ENCODE data around the gene CRYBG1. TPM values are rescaled to one million over a fixed set of nuclear protein-coding genes. Genes with fewer than 3 reads are reported as not detected.
A peak's percentile ranks its signal among the peaks of the same experiment; 100 is the strongest.

Gene CRYBG1
- total RNA-seq, 1 donor from 2014 or later, result 10.2 TPM

DNA sequence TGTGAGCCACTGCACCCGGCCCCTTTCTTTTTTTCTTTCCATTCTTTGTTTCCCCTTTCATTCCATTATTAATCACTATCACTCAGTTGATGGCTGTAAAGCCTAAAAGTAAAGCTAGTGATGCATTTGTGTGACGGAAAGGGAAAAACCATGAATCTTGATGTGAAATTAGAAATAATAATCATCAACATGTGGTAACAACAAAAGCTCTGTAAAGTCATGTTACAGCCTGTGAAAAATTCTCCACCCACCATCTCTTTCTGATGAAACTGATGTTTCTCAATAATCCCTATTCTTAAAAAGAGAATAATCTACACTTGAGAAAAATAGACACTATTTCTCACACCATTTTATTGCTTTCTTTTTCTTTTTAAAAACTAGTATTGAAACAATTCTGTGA lies 80.0 kb downstream of the CRYBG1 start:
- intact Hi-C loops (cut with micrococcal nuclease), result loop anchor here (5.0 to 10.0 kb wide), 2 partner anchors 78 to 1016 kb away; partner anchors contain the start of gene CRYBG1
- peaks cover 33% of the 10 kb centered on the region for H3K27me3 Mint-ChIP-seq (ENCODE audit: insufficient read depth)

DNA sequence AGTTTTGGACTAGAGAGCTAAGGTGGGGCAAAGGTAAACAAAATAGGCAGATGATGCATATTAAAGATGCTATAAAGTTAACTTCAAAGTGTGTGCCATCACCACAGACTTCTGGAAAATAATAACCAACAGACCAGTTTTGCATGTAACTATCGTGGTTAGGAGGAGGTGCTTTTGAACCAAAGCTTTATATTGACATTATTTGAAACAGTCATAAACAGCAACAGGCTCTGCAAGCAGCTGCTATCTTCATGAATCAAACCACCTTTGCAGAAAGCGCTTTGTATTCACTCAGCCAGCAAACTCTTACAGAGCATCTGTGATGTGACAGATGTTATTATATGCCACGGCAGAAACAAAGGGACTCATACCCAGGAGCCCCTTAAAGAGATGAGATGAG lies 81.9 kb downstream of the CRYBG1 start:
- no peak for DNase-seq (ENCODE audit: low spot score)
- H3K9me3 Mint-ChIP-seq, result no peaks in the 10 kb centered on the region
- peaks cover 6% of the 10 kb centered on the region for H3K4me1 Mint-ChIP-seq (ENCODE audit: low read depth)
- no peaks in the 10 kb centered on the region for H3K36me3 Mint-ChIP-seq (ENCODE audit: low read depth)
- H3K27me3 Mint-ChIP-seq (ENCODE audit: insufficient read depth), result peaks cover 31% of the 10 kb centered on the region
- H3K4me3 Mint-ChIP-seq, result no peak overlapping the region
- intact Hi-C loops (cut with micrococcal nuclease), result loop anchor here (5.0 to 10.0 kb wide), 2 partner anchors 80 to 1018 kb away; partner anchors contain the start of gene CRYBG1
- H3K27ac Mint-ChIP-seq, result no peak overlapping the region

More for the DNA sequence above, 80.0 kb downstream of the CRYBG1 start:
- Mint-ChIP-seq H3K4me3 (no peak overlapping the region), H3K36me3 (ENCODE audit: low read depth) (no peaks in the 10 kb centered on the region), H3K4me1 (ENCODE audit: low read depth) (peaks cover 5% of the 10 kb centered on the region), H3K9me3 (no peaks in the 10 kb centered on the region), H3K27ac (no peak overlapping the region)
- no peak for DNase-seq (ENCODE audit: low spot score)

DNA sequence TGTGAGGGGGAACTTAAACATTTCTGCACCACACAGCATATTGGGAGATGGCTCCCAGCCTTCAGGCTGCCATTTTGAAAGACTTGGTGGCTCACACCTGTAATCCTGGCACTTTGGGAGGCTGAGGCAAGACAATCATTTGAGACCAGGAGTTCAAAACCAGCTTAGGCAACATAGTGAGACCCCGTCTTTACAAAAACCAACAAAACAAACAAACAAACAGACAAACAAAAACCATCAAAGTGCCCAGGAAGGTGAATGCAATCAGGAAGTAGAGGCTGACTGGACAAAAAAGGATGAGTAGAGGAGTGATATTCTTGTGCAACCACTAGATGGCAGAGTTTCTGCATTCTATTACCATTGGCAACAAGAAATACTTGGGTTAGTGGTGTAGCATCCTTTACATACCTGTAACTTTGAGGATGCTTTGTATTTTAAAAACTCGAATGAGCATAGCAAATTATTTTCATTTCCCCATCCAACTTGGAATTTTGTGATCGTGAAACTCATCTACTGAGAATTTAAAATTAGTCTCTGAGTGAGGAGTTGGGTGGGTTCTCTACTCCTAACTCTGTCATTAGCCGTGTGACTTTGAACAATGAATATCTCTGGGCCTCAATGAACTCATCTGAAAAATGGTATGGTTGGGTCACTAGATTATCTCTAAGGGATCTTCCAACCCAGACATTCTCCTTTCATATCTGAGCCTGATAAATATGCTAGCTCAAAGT lies 84.4 kb downstream of the CRYBG1 start:
- intact Hi-C loops (cut with micrococcal nuclease), result loop anchor here (1.0 to 10.0 kb wide), 9 partner anchors 68 to 1020 kb away; partner anchors contain the start of genes CRYBG1, QRSL1 and RTN4IP1
- no peaks in the 10 kb centered on the region for H3K36me3 Mint-ChIP-seq (ENCODE audit: low read depth)
- no peak overlapping the region for H3K27ac Mint-ChIP-seq
- peaks cover 20% of the 10 kb centered on the region for H3K4me1 Mint-ChIP-seq (ENCODE audit: low read depth)
- H3K9me3 Mint-ChIP-seq, result no peaks in the 10 kb centered on the region
- peak; percentile 16 for DNase-seq (ENCODE audit: low spot score)
- no peak overlapping the region for H3K4me3 Mint-ChIP-seq
- H3K27me3 Mint-ChIP-seq (ENCODE audit: insufficient read depth), result peaks cover 20% of the 10 kb centered on the region

DNA sequence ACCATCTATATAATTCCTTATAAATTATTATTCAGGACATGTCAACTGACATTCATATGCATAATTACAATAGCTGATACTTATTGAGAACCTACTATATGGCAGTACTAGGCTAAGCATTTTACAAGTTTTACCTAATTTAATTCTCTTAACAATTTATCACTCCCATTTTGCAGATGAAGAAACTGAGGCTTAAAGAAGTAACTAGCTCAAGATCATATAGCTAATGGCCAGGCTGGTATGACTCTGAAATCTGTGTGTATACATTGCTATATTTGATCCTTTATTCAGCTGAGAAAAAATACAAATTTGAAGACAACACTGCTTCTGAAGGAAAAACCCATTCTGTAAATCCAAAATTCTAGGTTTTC lies 85.0 kb downstream of the CRYBG1 start:
- H3K4me1 Mint-ChIP-seq (ENCODE audit: low read depth), result peaks cover 20% of the 10 kb centered on the region
- H3K36me3 Mint-ChIP-seq (ENCODE audit: low read depth), result no peaks in the 10 kb centered on the region
- H3K4me3 Mint-ChIP-seq, result no peak overlapping the region

DNA sequence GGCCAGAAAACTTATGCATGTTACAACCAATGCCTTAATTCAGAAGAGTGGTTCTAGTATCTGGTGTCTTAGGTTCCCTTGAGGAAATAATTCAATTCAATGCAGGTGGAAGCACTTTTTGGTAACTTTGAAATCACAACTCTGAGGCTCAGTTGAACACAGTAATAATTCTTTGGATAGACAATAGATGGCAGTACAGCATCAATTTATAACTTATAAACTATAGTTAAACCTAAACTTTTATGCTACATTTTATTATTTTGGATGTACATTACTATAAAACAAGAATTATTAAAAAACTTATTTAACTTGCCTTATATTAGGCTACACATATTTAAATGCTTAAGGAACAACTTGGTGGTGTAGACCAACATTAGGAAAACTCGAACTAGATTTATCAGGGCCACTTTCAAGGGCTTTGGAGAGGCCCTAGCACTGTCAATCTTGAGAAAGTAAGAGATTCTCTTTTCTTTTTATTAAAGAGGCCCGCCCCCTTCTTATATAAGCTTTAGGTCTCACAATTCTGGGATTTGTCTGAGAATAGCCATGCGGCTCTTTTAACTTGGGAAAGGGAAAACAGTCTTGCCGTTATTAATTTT lies 85.9 kb downstream of the CRYBG1 start:
- Mint-ChIP-seq H3K4me1 (ENCODE audit: low read depth) (peaks cover 20% of the 10 kb centered on the region), H3K27ac (no peak overlapping the region), H3K4me3 (no peak overlapping the region), H3K9me3 (no peaks in the 10 kb centered on the region), H3K27me3 (ENCODE audit: insufficient read depth) (peaks cover 15% of the 10 kb centered on the region), H3K36me3 (ENCODE audit: low read depth) (no peaks in the 10 kb centered on the region)
- intact Hi-C loops (cut with micrococcal nuclease), result loop anchor here (1.0 to 10.0 kb wide), 2 partner anchors 107 to 1022 kb away; no protein-coding TSS in a partner anchor
- DNase-seq (ENCODE audit: low spot score), result no peak

More for the DNA sequence above, 85.0 kb downstream of the CRYBG1 start:
- Mint-ChIP-seq H3K27ac (no peak overlapping the region), H3K27me3 (ENCODE audit: insufficient read depth) (peaks cover 15% of the 10 kb centered on the region), H3K9me3 (no peaks in the 10 kb centered on the region)
- intact Hi-C loops (cut with micrococcal nuclease), result loop anchor here (1.0 to 10.0 kb wide), 8 partner anchors 67 to 1021 kb away; partner anchors contain the start of genes QRSL1 and RTN4IP1
- no peak for DNase-seq (ENCODE audit: low spot score)

- H3K4me3 Mint-ChIP-seq, result no peak overlapping the region
- intact Hi-C loops (cut with micrococcal nuclease), result loop anchor here (1.0 to 10.0 kb wide), 2 partner anchors 108 to 1022 kb away; no protein-coding TSS in a partner anchor
- H3K4me1 Mint-ChIP-seq (ENCODE audit: low read depth), result peaks cover 20% of the 10 kb centered on the region
- no peaks in the 10 kb centered on the region for H3K9me3 Mint-ChIP-seq
- H3K36me3 Mint-ChIP-seq (ENCODE audit: low read depth), result no peaks in the 10 kb centered on the region
- H3K27me3 Mint-ChIP-seq (ENCODE audit: insufficient read depth), result peaks cover 13% of the 10 kb centered on the region
- H3K27ac Mint-ChIP-seq, result no peak overlapping the region
- no peak for DNase-seq (ENCODE audit: low spot score)
Observed at GRCh38 chr6:106446983-106447382, 86.5 kb downstream of the CRYBG1 start.

- Mint-ChIP-seq H3K27me3 (ENCODE audit: insufficient read depth) (peaks cover 5% of the 10 kb centered on the region), H3K27ac (peak overlapping the region; percentile 1), H3K36me3 (ENCODE audit: low read depth) (no peaks in the 10 kb centered on the region), H3K9me3 (no peaks in the 10 kb centered on the region), H3K4me1 (ENCODE audit: low read depth) (peaks cover 20% of the 10 kb centered on the region), H3K4me3 (no peak overlapping the region)
- DNase-seq (ENCODE audit: low spot score), result no peak
- intact Hi-C loops (cut with micrococcal nuclease), result loop anchor here (10.0 kb wide), 1 partner anchor 1023 kb away; no protein-coding TSS in a partner anchor
Observed at GRCh38 chr6:106448000-106448426, 87.5 kb downstream of the CRYBG1 start.

DNA sequence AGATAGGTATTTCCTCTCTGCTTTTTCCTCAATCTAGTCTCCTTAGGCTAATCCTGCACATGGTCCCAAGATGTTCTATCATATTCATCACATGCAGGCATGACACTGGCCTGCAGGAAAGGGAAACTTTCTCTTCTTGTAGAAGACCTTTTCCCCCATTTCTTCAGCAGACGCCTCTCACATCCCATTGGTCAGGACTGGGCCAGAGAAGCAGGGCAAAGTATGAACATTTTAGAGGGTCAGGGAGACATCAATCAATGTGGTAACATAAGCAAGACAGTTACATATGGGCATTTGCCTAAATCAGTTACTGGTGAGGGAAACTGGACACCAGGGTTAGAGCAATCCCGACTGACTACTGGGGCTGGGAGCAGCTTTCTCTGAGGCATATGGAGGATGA lies 90.1 kb downstream of the CRYBG1 start:
- H3K4me3 Mint-ChIP-seq, result no peak overlapping the region
- H3K9me3 Mint-ChIP-seq, result no peaks in the 10 kb centered on the region
- peaks cover 15% of the 10 kb centered on the region for H3K4me1 Mint-ChIP-seq (ENCODE audit: low read depth)
- intact Hi-C loops (cut with micrococcal nuclease), result no loop called here
- no peaks in the 10 kb centered on the region for H3K36me3 Mint-ChIP-seq (ENCODE audit: low read depth)
- no peak overlapping the region for H3K27ac Mint-ChIP-seq
- DNase-seq (ENCODE audit: low spot score), result no peak
- peaks cover 4% of the 10 kb centered on the region for H3K27me3 Mint-ChIP-seq (ENCODE audit: insufficient read depth)

DNA sequence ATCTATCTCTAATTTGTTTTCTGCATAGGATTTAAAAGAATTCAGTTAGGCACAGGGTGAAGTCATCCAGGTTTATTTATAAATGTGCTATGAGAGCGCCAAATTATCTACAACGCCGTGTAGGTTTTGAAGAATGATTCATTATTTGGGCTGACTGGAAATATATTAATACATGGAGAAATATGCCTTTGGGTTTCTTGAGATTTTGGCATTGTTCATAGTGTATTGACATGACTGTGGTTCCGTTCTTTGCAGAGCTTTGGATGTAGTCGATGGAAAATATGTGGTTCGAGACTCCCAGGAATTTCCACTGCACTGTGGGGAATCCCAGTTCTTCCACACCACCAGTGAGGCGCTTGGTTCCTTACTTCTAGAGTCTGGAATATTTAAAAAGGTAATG lies 90.9 kb downstream of the CRYBG1 start:
- Mint-ChIP-seq H3K4me3 (no peak overlapping the region), H3K4me1 (ENCODE audit: low read depth) (peaks cover 15% of the 10 kb centered on the region), H3K27ac (no peak overlapping the region), H3K27me3 (ENCODE audit: insufficient read depth) (peaks cover 4% of the 10 kb centered on the region), H3K9me3 (no peaks in the 10 kb centered on the region), H3K36me3 (ENCODE audit: low read depth) (no peaks in the 10 kb centered on the region)
- DNase-seq (ENCODE audit: low spot score), result no peak
- intact Hi-C loops (cut with micrococcal nuclease), result no loop called here

DNA sequence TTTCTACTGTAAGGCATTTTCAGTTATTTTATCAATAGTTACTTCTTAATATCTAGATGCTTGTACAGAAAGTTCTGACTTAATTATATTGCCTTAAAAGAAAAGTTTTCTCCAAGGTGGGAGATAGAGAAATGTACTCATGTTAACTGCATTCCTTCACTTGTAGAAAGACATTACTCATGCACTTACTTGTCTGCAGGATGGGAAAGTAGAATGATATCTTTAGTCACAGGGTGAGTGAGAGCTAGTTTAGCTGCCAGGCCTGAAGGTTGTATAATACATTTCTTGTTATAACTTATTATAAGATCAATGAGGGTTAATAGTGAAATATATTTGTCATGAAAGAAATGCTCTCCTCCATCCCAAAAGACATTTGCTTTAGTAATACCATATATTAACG lies 92.1 kb downstream of the CRYBG1 start:
- Mint-ChIP-seq H3K36me3 (ENCODE audit: low read depth) (no peaks in the 10 kb centered on the region), H3K4me3 (no peak overlapping the region), H3K4me1 (ENCODE audit: low read depth) (peaks cover 12% of the 10 kb centered on the region), H3K27ac (no peak overlapping the region), H3K27me3 (ENCODE audit: insufficient read depth) (peaks cover 6% of the 10 kb centered on the region), H3K9me3 (no peaks in the 10 kb centered on the region)
- intact Hi-C loops (cut with micrococcal nuclease), result no loop called here
- DNase-seq (ENCODE audit: low spot score), result no peak

GRCh38 chr6:106453756-106454367 lies 93.3 kb downstream of the CRYBG1 start:
- H3K9me3 Mint-ChIP-seq, result no peaks in the 10 kb centered on the region
- H3K4me3 Mint-ChIP-seq, result no peak overlapping the region
- peaks cover 12% of the 10 kb centered on the region for H3K27me3 Mint-ChIP-seq (ENCODE audit: insufficient read depth)
- no peak overlapping the region for H3K27ac Mint-ChIP-seq
- H3K36me3 Mint-ChIP-seq (ENCODE audit: low read depth), result no peaks in the 10 kb centered on the region
- intact Hi-C loops (cut with micrococcal nuclease), result no loop called here
- no peak for DNase-seq (ENCODE audit: low spot score)
- H3K4me1 Mint-ChIP-seq (ENCODE audit: low read depth), result no peaks in the 10 kb centered on the region

DNA sequence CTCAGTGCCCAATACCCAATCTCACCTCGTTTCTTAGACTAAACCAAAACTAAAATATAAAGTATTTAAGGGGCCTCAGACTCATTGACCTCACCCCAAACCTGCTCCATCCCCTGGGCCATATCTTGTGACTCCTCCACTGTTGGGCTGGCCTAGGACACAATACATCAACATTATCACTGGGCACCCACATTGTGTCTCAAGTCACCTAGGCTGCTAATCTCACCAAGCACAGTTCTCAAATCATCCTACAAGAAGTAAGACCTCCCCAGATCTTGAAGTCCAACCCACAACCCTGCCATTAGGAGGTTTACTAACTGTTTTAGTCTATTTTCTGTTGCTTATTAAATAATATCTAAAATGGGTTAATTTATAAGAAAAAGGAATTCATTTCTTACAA lies 96.2 kb downstream of the CRYBG1 start:
- Mint-ChIP-seq H3K4me1 (ENCODE audit: low read depth) (no peaks in the 10 kb centered on the region), H3K27ac (no peak overlapping the region), H3K27me3 (ENCODE audit: insufficient read depth) (peaks cover 17% of the 10 kb centered on the region), H3K36me3 (ENCODE audit: low read depth) (no peaks in the 10 kb centered on the region), H3K4me3 (no peak overlapping the region), H3K9me3 (no peaks in the 10 kb centered on the region)
- intact Hi-C loops (cut with micrococcal nuclease), result no loop called here
- DNase-seq (ENCODE audit: low spot score), result no peak
